ENCODE measurements around the gene ITGA2B.

- TF ChIP-seq POU5F1 (IDR thresholded peaks at IDR 0.05; ENCODE audit: low read depth, low read length) (no peak), CTCF (IDR thresholded peaks at IDR 0.05; ENCODE audit: control extremely low read depth in 1 of 3, insufficient read depth in 1 of 3, low read depth in 1 of 3, low read length in 3 of 3) (peak in 1 of 3 experiments; percentile 51; a peak in 1 of 4 replicates), ZNF274 (IDR thresholded peaks at IDR 0.05; ENCODE audit: borderline replicate concordance, extremely low read depth, low read length) (no peak), CREB1 (IDR thresholded peaks at IDR 0.05) (no peak), CHD2 (IDR thresholded peaks at IDR 0.05; ENCODE audit: low read length) (no peak), RAD21 (IDR thresholded peaks at IDR 0.05 in 1 of 2, conservative IDR thresholded peaks at IDR 0.05 in 1 of 2; ENCODE audit: low read depth in 2 of 2, low read length in 2 of 2) (no peak), SUZ12 (IDR thresholded peaks at IDR 0.05; ENCODE audit: low read length) (no peak), GABPA (IDR thresholded peaks at IDR 0.05; ENCODE audit: borderline replicate concordance, insufficient read depth, low read length) (no peak)
These were observed 20.0 kb upstream of the ITGA2B start for GRCh38 chr17:44409309-44410028.
